OCI-LY1 (cell line): ENCODE results near the gene IQCM.

Experiments
- EZH2 ChIP-seq: fragments of 200-600 bp; sonication (generic), shearing (Covaris generic); IDR thresholded peaks from 2 replicates; pipeline ENCODE4 v1.8.0; 2017; ENCODE audit warnings: borderline replicate concordance, mixed run types, mild to moderate bottlenecking, antibody characterized with exemption, low read length, moderate library complexity, mixed read lengths
- TF ChIP-seq, protein P1 (sequence below): fragments of 200-600 bp; sonication (generic), shearing (Covaris generic); IDR thresholded peaks from 2 replicates; pipeline ENCODE4 v1.5.1; 2017; ENCODE audit warnings: mild to moderate bottlenecking, antibody characterized with exemption, low read length, moderate library complexity, mixed read lengths

GRCh38 chr4:149719357-149719756, 96.3 kb downstream of the IQCM start:
- TF ChIP-seq, protein P1, sequence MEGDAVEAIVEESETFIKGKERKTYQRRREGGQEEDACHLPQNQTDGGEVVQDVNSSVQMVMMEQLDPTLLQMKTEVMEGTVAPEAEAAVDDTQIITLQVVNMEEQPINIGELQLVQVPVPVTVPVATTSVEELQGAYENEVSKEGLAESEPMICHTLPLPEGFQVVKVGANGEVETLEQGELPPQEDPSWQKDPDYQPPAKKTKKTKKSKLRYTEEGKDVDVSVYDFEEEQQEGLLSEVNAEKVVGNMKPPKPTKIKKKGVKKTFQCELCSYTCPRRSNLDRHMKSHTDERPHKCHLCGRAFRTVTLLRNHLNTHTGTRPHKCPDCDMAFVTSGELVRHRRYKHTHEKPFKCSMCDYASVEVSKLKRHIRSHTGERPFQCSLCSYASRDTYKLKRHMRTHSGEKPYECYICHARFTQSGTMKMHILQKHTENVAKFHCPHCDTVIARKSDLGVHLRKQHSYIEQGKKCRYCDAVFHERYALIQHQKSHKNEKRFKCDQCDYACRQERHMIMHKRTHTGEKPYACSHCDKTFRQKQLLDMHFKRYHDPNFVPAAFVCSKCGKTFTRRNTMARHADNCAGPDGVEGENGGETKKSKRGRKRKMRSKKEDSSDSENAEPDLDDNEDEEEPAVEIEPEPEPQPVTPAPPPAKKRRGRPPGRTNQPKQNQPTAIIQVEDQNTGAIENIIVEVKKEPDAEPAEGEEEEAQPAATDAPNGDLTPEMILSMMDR: no peak
- no peak for TF ChIP-seq EZH2
